HG03521 (cell line): ENCODE data around the gene TST.
"Not testable (repeated sequence)": the region's sequence is repeated elsewhere in the genome, so short reads cannot be mapped to it uniquely, and the experiment has no call there.

ENCODE experiments used
- ATAC-seq: cut with Tn5 transposase; IDR thresholded peaks from one replicate; pipeline ENCODE4 v1.9.1; 2021; ENCODE audit warnings: mild to moderate bottlenecking, moderate library complexity; ENCODE audit not compliant: unreplicated experiment

TST gene

GRCh38 chr22:36989012-36989411 is 30.2 kb downstream of the TST start:
- ATAC-seq, result not testable (repeated sequence)

- ATAC-seq, result no peak
Measured at GRCh38 chr22:36988075-36988832, 31.0 kb downstream of the TST start.

- ATAC-seq, result no peak
Measured at GRCh38 chr22:36986242-36986821, 32.9 kb downstream of the TST start.

GRCh38 chr22:36985211-36985889 is 33.9 kb downstream of the TST start:
- ATAC-seq, result no peak

- no peak for ATAC-seq
Measured at GRCh38 chr22:36982136-36982535, 37.1 kb downstream of the TST start.

GRCh38 chr22:36981247-36981775 is 37.9 kb downstream of the TST start:
- ATAC-seq, result no peak

GRCh38 chr22:36979016-36979910 is 40.0 kb downstream of the TST start:
- ATAC-seq, result no peak

GRCh38 chr22:36977947-36978660 is 41.1 kb downstream of the TST start:
- ATAC-seq, result peak; percentile 71

- peak; percentile 59 for ATAC-seq
Measured at GRCh38 chr22:36977401-36977861, 41.8 kb downstream of the TST start.

- no peak for ATAC-seq
Measured at GRCh38 chr22:36976606-36977005, 42.6 kb downstream of the TST start.

GRCh38 chr22:36971341-36972125 is 47.7 kb downstream of the TST start:
- no peak for ATAC-seq

GRCh38 chr22:36968249-36968964 is 50.8 kb downstream of the TST start:
- no peak for ATAC-seq

- no peak for ATAC-seq
Measured at GRCh38 chr22:36966851-36967540, 52.3 kb downstream of the TST start.

GRCh38 chr22:36965696-36966095 is 53.6 kb downstream of the TST start:
- ATAC-seq, result no peak

GRCh38 chr22:36964106-36964505 is 55.1 kb downstream of the TST start:
- no peak for ATAC-seq

GRCh38 chr22:36963302-36963701 is 55.9 kb downstream of the TST start:
- no peak for ATAC-seq

- ATAC-seq, result no peak
Measured at GRCh38 chr22:36961626-36962025, 57.6 kb downstream of the TST start.
